ENCODE measurements around the gene AGER.

Gene AGER

GRCh38 chr6:32156891-32157290 lies 27.2 kb downstream of the AGER start:
- DNase-seq, result no peak
- TF ChIP-seq POLR2A (IDR thresholded peaks at IDR 0.05; ENCODE audit: low read length), result no peak
- no peak for TF ChIP-seq GATA1 (IDR thresholded peaks at IDR 0.05; ENCODE audit: low read depth, low read length)

- TF ChIP-seq POLR2A (IDR thresholded peaks at IDR 0.05; ENCODE audit: low read length) (peak; percentile 76), GATA1 (IDR thresholded peaks at IDR 0.05; ENCODE audit: low read depth, low read length) (no peak)
- DNase-seq, result peak in 1 of 2 experiments; percentile 90
These were observed 29.4 kb downstream of the AGER start for GRCh38 chr6:32154514-32155161.

- DNase-seq, result peak; percentile 89 to 95
- peak; percentile 85 for TF ChIP-seq POLR2A (IDR thresholded peaks at IDR 0.05; ENCODE audit: low read length)
- no peak for TF ChIP-seq GATA1 (IDR thresholded peaks at IDR 0.05; ENCODE audit: low read depth, low read length)
These were observed 30.2 kb downstream of the AGER start, which contains the start of gene PPT2 for GRCh38 chr6:32153564-32154513. TSS of gene PPT2 (plus strand) at chr6:32154141. CDS start at chr6:32154595, 454 bp downstream.

- DNase-seq, result peak; percentile 87 to 88
- TF ChIP-seq POLR2A (IDR thresholded peaks at IDR 0.05; ENCODE audit: low read length), result no peak
- TF ChIP-seq GATA1 (IDR thresholded peaks at IDR 0.05; ENCODE audit: low read depth, low read length), result no peak
These were observed 31.1 kb downstream of the AGER start for GRCh38 chr6:32152769-32153563.

- no peak for DNase-seq
These were observed 31.9 kb downstream of the AGER start, which contains the start of gene PRRT1 for GRCh38 chr6:32151863-32152768. TSS of gene PRRT1 (minus strand) at chr6:32151939. CDS start at chr6:32151827, 112 bp downstream.

GRCh38 chr6:32151181-32151862 lies 32.7 kb downstream of the AGER start:
- TF ChIP-seq POLR2A (IDR thresholded peaks at IDR 0.05; ENCODE audit: low read length) (no peak), GATA1 (IDR thresholded peaks at IDR 0.05; ENCODE audit: low read depth, low read length) (no peak)
- no peak for DNase-seq

More at GRCh38 chr6:32151863-32152768, 31.9 kb downstream of the AGER start, which contains the start of gene PRRT1:
- TF ChIP-seq POLR2A (IDR thresholded peaks at IDR 0.05; ENCODE audit: low read length), result no peak
- TF ChIP-seq GATA1 (IDR thresholded peaks at IDR 0.05; ENCODE audit: low read depth, low read length), result no peak

GRCh38 chr6:32149932-32150870 lies 33.9 kb downstream of the AGER start:
- TF ChIP-seq POLR2A (IDR thresholded peaks at IDR 0.05; ENCODE audit: low read length) (no peak), GATA1 (IDR thresholded peaks at IDR 0.05; ENCODE audit: low read depth, low read length) (no peak)
- DNase-seq, result no peak

GRCh38 chr6:32149092-32149755 lies 34.8 kb downstream of the AGER start:
- DNase-seq, result no peak
- no peak for TF ChIP-seq POLR2A (IDR thresholded peaks at IDR 0.05; ENCODE audit: low read length)
- no peak for TF ChIP-seq GATA1 (IDR thresholded peaks at IDR 0.05; ENCODE audit: low read depth, low read length)

- peak; percentile 88 for DNase-seq
- no peak for TF ChIP-seq GATA1 (IDR thresholded peaks at IDR 0.05; ENCODE audit: low read depth, low read length)
- TF ChIP-seq POLR2A (IDR thresholded peaks at IDR 0.05; ENCODE audit: low read length), result peak; percentile 28
These were observed 35.6 kb downstream of the AGER start for GRCh38 chr6:32148289-32149091.

Measured in erythroblast (primary cell).